ENCODE measurements around the gene ITIH1.

ITIH1 gene

DNA sequence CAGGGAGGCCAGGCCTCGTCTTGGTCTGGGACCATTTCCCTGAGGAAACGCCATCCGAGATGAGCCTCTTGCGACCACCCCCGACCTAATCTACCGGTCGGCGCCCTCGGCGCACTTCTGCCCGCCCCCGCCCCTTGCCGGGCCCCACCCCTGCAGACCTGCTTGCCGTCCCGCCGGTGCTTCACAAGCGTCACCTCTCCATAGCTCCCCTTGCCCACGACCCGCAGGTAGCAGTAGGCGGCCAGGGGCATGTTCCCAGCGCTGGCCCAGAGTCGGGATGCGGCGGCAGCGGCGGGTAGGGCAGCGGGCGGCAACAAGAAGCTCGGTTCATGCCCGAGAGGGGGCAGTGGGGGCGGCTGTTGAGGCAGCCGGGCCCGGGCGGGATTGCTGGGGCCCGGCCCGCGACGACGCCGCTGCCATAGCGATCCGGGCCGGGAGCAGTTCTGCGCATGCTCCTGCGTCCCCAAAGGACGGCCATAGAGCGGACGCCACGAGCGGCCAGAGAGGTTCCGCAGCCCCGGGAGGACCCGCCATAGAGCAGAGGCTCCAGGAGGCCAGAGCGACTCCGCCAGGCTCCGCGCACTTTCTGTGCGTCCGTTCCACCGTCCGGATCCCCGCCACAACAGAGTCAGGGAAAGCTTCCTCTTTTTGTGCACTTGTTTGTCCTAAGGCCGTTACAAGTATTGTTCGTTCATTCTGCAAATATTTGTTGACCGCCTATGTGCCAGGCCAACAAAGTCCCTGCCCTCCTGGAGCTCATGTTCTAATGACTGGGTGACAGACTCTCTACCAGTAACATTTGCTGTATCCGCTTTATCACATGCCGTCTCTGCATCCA lies 6.7 kb upstream of the ITIH1 start, which contains the start of gene NEK4:
TSS of gene NEK4 (minus strand) at position 445 of the 838 bp plus-strand sequence. CDS start at position 251, 194 bp downstream.
- TF ChIP-seq, protein P1, sequence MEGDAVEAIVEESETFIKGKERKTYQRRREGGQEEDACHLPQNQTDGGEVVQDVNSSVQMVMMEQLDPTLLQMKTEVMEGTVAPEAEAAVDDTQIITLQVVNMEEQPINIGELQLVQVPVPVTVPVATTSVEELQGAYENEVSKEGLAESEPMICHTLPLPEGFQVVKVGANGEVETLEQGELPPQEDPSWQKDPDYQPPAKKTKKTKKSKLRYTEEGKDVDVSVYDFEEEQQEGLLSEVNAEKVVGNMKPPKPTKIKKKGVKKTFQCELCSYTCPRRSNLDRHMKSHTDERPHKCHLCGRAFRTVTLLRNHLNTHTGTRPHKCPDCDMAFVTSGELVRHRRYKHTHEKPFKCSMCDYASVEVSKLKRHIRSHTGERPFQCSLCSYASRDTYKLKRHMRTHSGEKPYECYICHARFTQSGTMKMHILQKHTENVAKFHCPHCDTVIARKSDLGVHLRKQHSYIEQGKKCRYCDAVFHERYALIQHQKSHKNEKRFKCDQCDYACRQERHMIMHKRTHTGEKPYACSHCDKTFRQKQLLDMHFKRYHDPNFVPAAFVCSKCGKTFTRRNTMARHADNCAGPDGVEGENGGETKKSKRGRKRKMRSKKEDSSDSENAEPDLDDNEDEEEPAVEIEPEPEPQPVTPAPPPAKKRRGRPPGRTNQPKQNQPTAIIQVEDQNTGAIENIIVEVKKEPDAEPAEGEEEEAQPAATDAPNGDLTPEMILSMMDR (IDR thresholded peaks at IDR 0.05; ENCODE audit: extremely low read depth, missing control alignments), result no peak
- DNase-seq (ENCODE audit: low spot score), result peak; percentile 95

DNA sequence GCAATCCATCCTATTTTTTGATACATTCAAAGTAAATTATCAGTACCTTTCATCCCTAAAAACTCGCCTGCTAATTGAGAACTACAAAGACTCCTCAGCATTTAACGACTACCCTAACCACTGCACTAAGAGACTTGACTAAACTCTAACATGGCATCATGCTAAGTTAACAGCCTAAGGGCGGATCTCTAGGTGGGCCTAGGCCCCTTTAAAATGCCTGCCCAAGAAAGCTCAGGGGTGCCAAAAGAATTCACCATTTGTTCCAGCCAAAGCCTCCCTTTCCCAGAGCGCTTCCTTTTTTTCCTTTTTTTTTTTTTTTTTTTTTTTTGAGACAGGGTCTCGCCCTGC lies 6.1 kb upstream of the ITIH1 start:
- DNase-seq (ENCODE audit: low spot score), result no peak
- TF ChIP-seq, protein P1 (IDR thresholded peaks at IDR 0.05; ENCODE audit: extremely low read depth, missing control alignments), result no peak

DNA sequence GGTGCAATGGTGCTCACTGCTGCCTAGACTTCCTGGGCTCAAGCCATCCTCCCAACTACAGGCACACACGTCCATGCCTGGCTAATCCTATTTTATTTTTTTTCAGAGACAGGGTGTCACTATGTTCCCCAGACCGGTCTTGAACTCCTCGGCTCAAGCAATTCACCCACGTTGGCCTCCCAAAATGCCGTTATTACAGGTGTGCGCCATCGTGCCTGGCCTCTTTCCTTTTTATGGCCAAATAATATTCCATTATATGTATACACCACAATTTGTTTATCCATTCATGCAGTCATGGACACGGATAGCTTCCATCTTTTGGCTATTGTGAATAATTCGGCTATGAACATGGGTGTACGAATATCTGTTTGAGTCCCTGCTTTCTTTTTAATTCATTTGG lies 5.7 kb upstream of the ITIH1 start:
- TF ChIP-seq, protein P1 (IDR thresholded peaks at IDR 0.05; ENCODE audit: extremely low read depth, missing control alignments), result no peak

DNA sequence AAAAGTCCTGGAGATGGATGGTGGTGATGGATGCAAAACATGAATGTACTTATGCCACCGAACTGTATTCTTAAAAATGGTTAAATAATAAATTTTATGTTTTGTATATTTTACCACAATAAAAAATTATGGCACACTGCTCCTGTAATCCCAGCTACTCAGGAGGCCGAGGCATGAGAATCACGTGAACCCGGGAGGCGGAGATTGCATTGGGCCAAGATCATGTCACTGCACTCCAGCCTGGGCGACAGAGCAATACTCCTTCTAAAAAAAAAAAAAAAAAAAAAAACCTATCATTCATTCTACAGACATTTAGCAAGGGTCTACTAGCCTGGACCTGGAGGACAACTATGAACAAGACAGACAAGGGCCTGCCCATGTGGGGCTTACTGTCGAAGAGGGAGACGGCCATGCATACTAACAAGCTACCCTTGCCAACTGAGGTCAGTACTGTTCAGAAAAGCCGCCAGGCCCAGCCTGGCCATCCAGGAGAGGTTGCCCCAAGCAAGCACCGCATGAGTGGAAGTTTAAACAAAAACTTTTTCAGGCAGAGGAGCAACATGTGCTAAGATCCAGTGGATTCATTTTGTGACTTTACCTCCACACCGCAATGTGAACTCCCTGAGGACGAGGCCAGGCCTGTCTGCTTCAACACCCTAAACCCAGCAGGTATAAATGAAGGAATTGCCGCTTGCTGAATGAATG lies 3.9 kb upstream of the ITIH1 start:
- no peak for DNase-seq (ENCODE audit: low spot score)
- TF ChIP-seq, protein P1 (IDR thresholded peaks at IDR 0.05; ENCODE audit: extremely low read depth, missing control alignments), result no peak

More for the DNA sequence above, 5.7 kb upstream of the ITIH1 start:
- no peak for DNase-seq (ENCODE audit: low spot score)

DNA sequence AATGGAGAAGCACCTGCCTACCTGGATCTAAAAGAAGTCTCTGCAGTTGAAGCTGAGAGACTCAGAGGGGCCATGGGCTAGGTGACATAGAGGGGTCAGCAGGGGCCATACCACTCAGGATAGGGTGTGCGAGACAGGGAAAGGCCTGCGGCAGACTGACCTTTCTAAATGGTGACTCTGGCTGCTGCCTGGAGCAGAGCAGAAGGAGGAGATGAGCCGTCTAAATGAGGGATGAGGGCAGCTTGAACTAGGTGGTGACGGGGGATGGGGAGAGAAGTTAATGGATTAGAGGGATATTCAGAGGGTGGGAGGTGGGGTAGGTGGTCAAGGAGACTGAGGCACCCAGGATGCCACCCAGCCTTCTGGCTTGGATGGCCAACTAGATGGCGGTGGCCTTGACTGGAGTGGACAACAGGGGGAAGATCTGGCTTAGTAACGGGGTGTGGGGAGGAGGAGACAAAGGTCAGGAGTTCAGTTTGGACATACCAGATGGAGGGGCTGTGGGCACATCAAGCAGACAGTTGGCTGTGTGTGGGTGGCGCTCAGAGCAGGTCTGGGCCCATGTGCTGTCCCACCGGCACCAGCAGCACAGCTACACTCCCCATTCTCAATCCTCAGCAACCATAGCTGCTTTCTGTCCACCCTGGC lies 3.2 kb upstream of the ITIH1 start:
- DNase-seq (ENCODE audit: low spot score), result no peak
- TF ChIP-seq, protein P1 (IDR thresholded peaks at IDR 0.05; ENCODE audit: extremely low read depth, missing control alignments), result no peak

DNA sequence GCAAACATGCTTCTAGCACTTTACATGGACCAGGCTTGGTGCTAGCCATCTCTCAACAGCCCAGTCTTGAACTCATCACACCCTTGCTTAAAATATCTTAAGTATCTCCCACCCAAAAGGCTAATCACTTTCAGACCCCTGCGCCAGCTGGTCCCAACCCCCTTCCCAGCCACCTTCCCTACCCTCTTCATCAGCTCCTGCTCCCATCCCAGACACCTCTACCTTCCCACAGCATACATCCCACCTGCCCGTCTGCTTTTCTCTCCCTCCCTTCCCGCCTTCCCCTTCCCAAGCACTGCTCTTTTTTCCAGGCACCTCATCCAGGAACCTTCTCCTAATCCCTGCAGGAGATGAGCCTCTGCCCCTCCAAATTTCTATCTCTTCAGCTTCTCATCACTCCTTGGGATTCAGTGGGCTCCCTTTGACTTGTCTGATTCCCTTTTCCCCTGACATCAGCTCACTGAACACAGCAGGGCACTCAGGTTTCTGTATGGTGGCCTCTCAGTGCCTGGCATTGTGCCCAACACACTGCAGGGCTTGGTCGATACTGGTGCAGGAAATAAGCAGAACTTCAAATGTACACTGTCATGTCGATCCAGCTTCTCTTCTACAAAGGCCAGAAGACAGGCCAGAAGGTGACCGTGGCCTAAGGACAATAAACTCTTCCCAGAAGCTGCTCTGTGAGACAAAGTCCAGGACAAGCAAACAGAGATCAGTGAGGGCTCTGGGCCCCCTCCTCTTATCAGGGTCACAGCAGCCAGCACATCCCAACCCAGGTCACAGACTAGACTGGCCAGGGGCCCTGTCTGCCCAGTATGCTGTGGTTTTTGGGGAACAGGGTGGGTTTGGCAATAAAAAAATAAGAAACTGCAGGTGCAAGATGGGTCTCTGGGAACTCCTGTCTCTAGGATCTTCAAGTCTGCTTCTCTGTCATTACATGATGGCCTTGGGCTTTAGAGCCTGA lies 2.2 kb upstream of the ITIH1 start:
- DNase-seq (ENCODE audit: low spot score), result no peak
- TF ChIP-seq, protein P1 (IDR thresholded peaks at IDR 0.05; ENCODE audit: extremely low read depth, missing control alignments), result no peak
